NT2/D1 (cell line): ENCODE results near the gene CLEC2B.

Experiments used
- DNase-seq: peaks from one replicate; pipeline ENCODE4 v3.0.0-alpha.2; 2011; ENCODE audit warnings: low read depth, low spot score
- H3K27me3 ChIP-seq: 2 replicates; pipeline ENCODE4 v1.6.0; 2011; ENCODE audit warnings: mild to moderate bottlenecking; ENCODE audit not compliant: insufficient read length, insufficient read depth
- H3K36me3 ChIP-seq: 2 replicates; pipeline ENCODE4 v1.6.1; 2011; ENCODE audit warnings: mild to moderate bottlenecking, low read length, mixed read lengths; ENCODE audit not compliant: insufficient read depth, insufficient read length
- H3K4me1 ChIP-seq: 2 replicates; pipeline ENCODE4 v1.5.1; 2011; ENCODE audit not compliant: insufficient read depth, insufficient read length
- H3K4me3 ChIP-seq: 2 replicates; pipeline ENCODE4 v1.5.1; 2011; ENCODE audit warnings: low read depth; ENCODE audit not compliant: insufficient read length
- H3K9ac ChIP-seq: 2 replicates; pipeline ENCODE4 v1.6.0; 2011; ENCODE audit warnings: low read depth; ENCODE audit not compliant: insufficient read length
- H3K9me3 ChIP-seq: 2 replicates; pipeline ENCODE4 v1.5.1; 2011; ENCODE audit warnings: mild to moderate bottlenecking, low read length; ENCODE audit not compliant: insufficient read depth
- SUZ12 ChIP-seq: IDR thresholded peaks from 2 replicates; pipeline ENCODE4 v1.6.1; 2011; ENCODE audit not compliant: insufficient read length, insufficient read depth; ENCODE audit errors: extremely low read depth
- YY1 ChIP-seq: IDR thresholded peaks from 2 replicates; pipeline ENCODE4 v1.6.1; 2011; ENCODE audit not compliant: insufficient read length, insufficient read depth
- ZNF274 ChIP-seq: IDR thresholded peaks from 2 replicates; pipeline ENCODE4 v1.6.1; 2011; ENCODE audit warnings: mild to moderate bottlenecking, low read depth, low read length

CLEC2B gene

DNA sequence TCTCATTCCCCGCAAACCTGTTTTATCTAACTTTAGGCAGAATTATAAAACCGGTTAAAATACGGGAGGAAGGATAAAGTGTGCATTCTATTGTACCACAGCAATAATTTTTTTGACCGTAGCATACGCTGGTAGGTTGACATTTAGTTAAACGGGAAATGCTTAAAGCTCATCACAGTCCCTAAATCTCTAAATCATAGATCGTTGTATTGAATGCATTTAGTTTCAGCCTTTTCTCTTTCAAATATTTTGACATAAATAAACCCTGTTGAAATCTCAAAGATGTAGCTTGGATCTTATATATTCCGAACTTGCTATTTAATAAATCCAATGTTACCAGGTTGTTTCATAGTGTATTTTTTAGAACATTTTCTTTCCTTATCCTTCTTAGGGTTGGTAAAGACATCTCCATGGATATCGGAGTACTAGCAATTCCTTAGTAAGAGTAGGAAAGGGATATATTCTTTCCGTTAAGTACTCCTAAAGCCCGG, 798 bp downstream of the CLEC2B start:
- Histone ChIP-seq H3K27me3 (no peaks in the 10 kb centered on the region), H3K9me3 (peaks cover 6% of the 10 kb centered on the region), H3K9ac (no peak overlapping the region), H3K4me1 (no peaks in the 10 kb centered on the region), H3K36me3 (no peaks in the 10 kb centered on the region), H3K4me3 (no peak overlapping the region)
- DNase-seq, result no peak
- TF ChIP-seq SUZ12 (no peak), ZNF274 (no peak), YY1 (no peak)

- no peak for DNase-seq
- Histone ChIP-seq H3K36me3 (no peaks in the 10 kb centered on the region), H3K4me1 (no peaks in the 10 kb centered on the region), H3K9ac (no peak overlapping the region), H3K27me3 (no peaks in the 10 kb centered on the region), H3K9me3 (peaks cover 13% of the 10 kb centered on the region), H3K4me3 (no peak overlapping the region)
- no peak for TF ChIP-seq SUZ12
- TF ChIP-seq YY1, result no peak
- TF ChIP-seq ZNF274, result no peak
These were observed 1.6 kb downstream of the CLEC2B start for GRCh38 chr12:9867531-9867930.

GRCh38 chr12:9866860-9867269, 2.3 kb downstream of the CLEC2B start:
- H3K36me3 ChIP-seq, result no peaks in the 10 kb centered on the region
- TF ChIP-seq SUZ12 (no peak), ZNF274 (no peak), YY1 (no peak)
- H3K4me3 ChIP-seq, result no peak overlapping the region
- peaks cover 13% of the 10 kb centered on the region for H3K9me3 ChIP-seq
- no peaks in the 10 kb centered on the region for H3K4me1 ChIP-seq
- H3K27me3 ChIP-seq, result no peaks in the 10 kb centered on the region
- H3K9ac ChIP-seq, result no peak overlapping the region
- no peak for DNase-seq

DNA sequence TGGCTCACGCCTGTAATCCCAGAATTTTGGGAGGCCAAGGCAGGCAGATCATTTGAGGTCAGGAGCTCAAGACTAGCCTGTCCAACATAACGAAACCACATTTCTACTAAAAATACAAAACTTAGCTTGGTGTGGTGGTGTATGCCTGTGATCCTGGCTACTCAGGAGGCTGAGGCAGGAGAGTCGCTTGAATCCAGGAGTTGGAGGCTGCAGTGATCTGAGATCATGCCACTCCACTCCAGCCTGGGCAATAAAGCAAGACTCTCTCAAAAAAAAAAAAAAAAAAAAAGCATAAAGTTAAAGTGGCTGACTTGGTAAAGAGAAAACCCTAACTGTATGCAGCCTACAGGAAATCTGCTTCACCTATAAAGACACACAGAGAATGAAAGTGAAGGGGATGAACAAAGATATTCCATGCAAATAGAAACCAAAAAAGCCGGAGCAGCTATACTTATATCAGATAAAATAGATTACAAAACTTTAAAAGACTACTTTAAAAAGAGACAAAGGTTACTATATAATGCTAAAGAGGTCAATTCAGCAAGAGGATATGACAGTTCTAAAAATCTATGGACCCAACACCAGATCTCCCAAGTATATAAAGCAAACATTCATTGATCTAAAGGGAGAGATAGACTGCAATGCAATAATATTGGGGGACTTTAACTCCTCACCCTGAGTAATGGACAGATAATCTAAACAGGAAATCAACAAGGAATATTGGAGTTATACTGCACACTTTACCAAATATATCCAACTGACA, 4.1 kb downstream of the CLEC2B start:
- Histone ChIP-seq H3K9ac (no peak overlapping the region), H3K27me3 (no peaks in the 10 kb centered on the region), H3K4me1 (no peaks in the 10 kb centered on the region), H3K36me3 (no peaks in the 10 kb centered on the region), H3K9me3 (peaks cover 13% of the 10 kb centered on the region), H3K4me3 (no peak overlapping the region)
- no peak for TF ChIP-seq SUZ12
- no peak for TF ChIP-seq ZNF274
- TF ChIP-seq YY1, result no peak
- no peak for DNase-seq

- H3K9ac ChIP-seq, result no peak overlapping the region
- DNase-seq, result no peak
- peaks cover 4% of the 10 kb centered on the region; the same call in 1 of the 2 replicates for H3K9me3 ChIP-seq
- no peaks in the 10 kb centered on the region for H3K36me3 ChIP-seq
- no peaks in the 10 kb centered on the region for H3K27me3 ChIP-seq
- H3K4me3 ChIP-seq, result no peak overlapping the region
- H3K4me1 ChIP-seq, result no peaks in the 10 kb centered on the region
- TF ChIP-seq SUZ12 (no peak), ZNF274 (no peak), YY1 (no peak)
These were observed 11.0 kb downstream of the CLEC2B start for GRCh38 chr12:9858135-9858534.

DNA sequence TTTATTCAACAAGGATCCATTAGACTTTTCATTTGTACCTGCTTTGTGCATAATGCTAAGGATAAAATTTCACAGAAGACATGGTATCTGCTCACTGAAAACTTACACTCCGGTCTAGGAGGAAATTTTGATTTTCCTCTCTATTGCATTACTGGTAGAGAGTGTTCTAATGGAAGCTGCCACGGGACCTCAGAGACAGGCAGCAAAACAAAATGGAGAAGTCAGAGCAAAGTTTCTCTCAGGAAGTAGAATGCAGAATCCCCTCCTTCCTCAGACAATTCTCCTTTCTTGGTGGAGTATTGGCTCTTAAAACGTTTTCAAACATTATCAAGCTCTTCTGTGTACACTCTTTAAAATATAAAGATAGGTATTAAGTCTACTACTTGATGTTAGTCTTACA, 12.3 kb downstream of the CLEC2B start:
- Histone ChIP-seq H3K4me1 (no peaks in the 10 kb centered on the region), H3K9ac (no peak overlapping the region), H3K36me3 (no peaks in the 10 kb centered on the region), H3K9me3 (no peaks in the 10 kb centered on the region), H3K27me3 (no peaks in the 10 kb centered on the region), H3K4me3 (no peak overlapping the region)
- DNase-seq, result no peak
- TF ChIP-seq ZNF274, result no peak

- Histone ChIP-seq H3K9me3 (no peaks in the 10 kb centered on the region), H3K9ac (no peak overlapping the region), H3K36me3 (no peaks in the 10 kb centered on the region), H3K27me3 (no peaks in the 10 kb centered on the region), H3K4me3 (no peak overlapping the region), H3K4me1 (no peaks in the 10 kb centered on the region)
- no peak for DNase-seq
- TF ChIP-seq ZNF274 (no peak), YY1 (no peak), SUZ12 (no peak)
These were observed 13.0 kb downstream of the CLEC2B start for GRCh38 chr12:9856151-9856550.
